Mammary epithelial cell (primary cell): ENCODE results near the gene APP.

Source experiments
- EZH2 ChIP-seq: IDR thresholded peaks from 2 replicates; pipeline ENCODE4 v1.6.1; 2012; ENCODE audit warnings: low read length, inconsistent platforms, borderline replicate concordance
- TF ChIP-seq, protein P1 (sequence below), 2 donors: IDR thresholded peaks in 1 of 2; conservative IDR thresholded peaks in 1 of 2; 2 replicates each; pipeline ENCODE4 v1.5.1; 2011 to 2012; ENCODE audit warnings: inconsistent platforms in 2 of 2, low read length in 2 of 2, mild to moderate bottlenecking in 2 of 2, control low read depth in 1 of 2, low read depth in 1 of 2; ENCODE audit not compliant: insufficient read depth in 1 of 2; ENCODE audit errors: extremely low read depth in 1 of 2

- TF ChIP-seq, protein P1, sequence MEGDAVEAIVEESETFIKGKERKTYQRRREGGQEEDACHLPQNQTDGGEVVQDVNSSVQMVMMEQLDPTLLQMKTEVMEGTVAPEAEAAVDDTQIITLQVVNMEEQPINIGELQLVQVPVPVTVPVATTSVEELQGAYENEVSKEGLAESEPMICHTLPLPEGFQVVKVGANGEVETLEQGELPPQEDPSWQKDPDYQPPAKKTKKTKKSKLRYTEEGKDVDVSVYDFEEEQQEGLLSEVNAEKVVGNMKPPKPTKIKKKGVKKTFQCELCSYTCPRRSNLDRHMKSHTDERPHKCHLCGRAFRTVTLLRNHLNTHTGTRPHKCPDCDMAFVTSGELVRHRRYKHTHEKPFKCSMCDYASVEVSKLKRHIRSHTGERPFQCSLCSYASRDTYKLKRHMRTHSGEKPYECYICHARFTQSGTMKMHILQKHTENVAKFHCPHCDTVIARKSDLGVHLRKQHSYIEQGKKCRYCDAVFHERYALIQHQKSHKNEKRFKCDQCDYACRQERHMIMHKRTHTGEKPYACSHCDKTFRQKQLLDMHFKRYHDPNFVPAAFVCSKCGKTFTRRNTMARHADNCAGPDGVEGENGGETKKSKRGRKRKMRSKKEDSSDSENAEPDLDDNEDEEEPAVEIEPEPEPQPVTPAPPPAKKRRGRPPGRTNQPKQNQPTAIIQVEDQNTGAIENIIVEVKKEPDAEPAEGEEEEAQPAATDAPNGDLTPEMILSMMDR (conservative IDR thresholded peaks at IDR 0.05 in 1 of 2, IDR thresholded peaks at IDR 0.05 in 1 of 2; ENCODE audit: extremely low read depth in 1 of 2, insufficient read depth in 1 of 2, low read depth in 1 of 2, low read length in 2 of 2), result no peak
- no peak for TF ChIP-seq EZH2
These were observed 307.5 kb downstream of the APP start for GRCh38 chr21:25863031-25863430.
